Parathyroid adenoma (tissue), 2 donors: ENCODE results near the gene TRUB2.
"Not testable (repeated sequence)": the region's sequence is repeated elsewhere in the genome, so short reads cannot be mapped to it uniquely, and the experiment has no call there.

Experiments used
- H2AFZ ChIP-seq: fragments of 300-600 bp; sonication (generic); one replicate; pipeline ENCODE4 v1.7.0; 2017; ENCODE audit warnings: antibody characterized with exemption, mild to moderate bottlenecking
- H3K27ac ChIP-seq: fragments of 300-600 bp; sonication (generic); one replicate; pipeline ENCODE4 v1.7.0; 2017
- H3K27me3 ChIP-seq: fragments of 300-600 bp; sonication (generic); one replicate; pipeline ENCODE4 v1.7.0; 2017; ENCODE audit warnings: low read length; ENCODE audit not compliant: control insufficient read depth, insufficient read depth
- H3K36me3 ChIP-seq: fragments of 300-600 bp; sonication (generic); one replicate; pipeline ENCODE4 v1.7.0; 2017; ENCODE audit warnings: low read length; ENCODE audit not compliant: control insufficient read depth, insufficient read depth
- H3K4me1 ChIP-seq: fragments of 300-600 bp; sonication (generic); one replicate; pipeline ENCODE4 v1.7.0; 2017; ENCODE audit warnings: control low read depth
- H3K4me2 ChIP-seq: fragments of 300-600 bp; sonication (generic); one replicate; pipeline ENCODE4 v1.7.0; 2017; ENCODE audit warnings: low read length
- H3K4me3 ChIP-seq: fragments of 300-600 bp; sonication (generic); one replicate; pipeline ENCODE4 v1.7.0; 2017; ENCODE audit warnings: low read depth, low read length
- H3K79me2 ChIP-seq: fragments of 300-600 bp; sonication (generic); one replicate; pipeline ENCODE4 v1.7.0; 2017; ENCODE audit warnings: control low read depth
- H3K9ac ChIP-seq: fragments of 300-600 bp; sonication (generic); one replicate; pipeline ENCODE4 v1.7.0; 2017; ENCODE audit warnings: mild to moderate bottlenecking
- H3K9me3 ChIP-seq: fragments of 300-600 bp; sonication (generic); one replicate; pipeline ENCODE4 v1.7.0; 2017; ENCODE audit warnings: low read length; ENCODE audit not compliant: control insufficient read depth
- CTCF ChIP-seq: fragments of 300-600 bp; sonication (generic); IDR thresholded peaks from one replicate; pipeline ENCODE4 v1.7.0; 2017; ENCODE audit warnings: antibody characterized with exemption, mild to moderate bottlenecking
- donor health status: primary hyperparathyroidism.

The TRUB2 gene

GRCh38 chr9:128342971-128343680 lies 20.9 kb upstream of the TRUB2 start:
- Histone ChIP-seq H3K36me3 (no peaks in the 10 kb centered on the region), H3K4me2 (no peak overlapping the region), H3K79me2 (no peaks in the 10 kb centered on the region), H3K27me3 (no peaks in the 10 kb centered on the region), H3K4me1 (no peaks in the 10 kb centered on the region), H3K9ac (no peak overlapping the region), H3K4me3 (no peak overlapping the region), H2AFZ (no peak overlapping the region), H3K27ac (no peak overlapping the region), H3K9me3 (no peaks in the 10 kb centered on the region)
- TF ChIP-seq CTCF, result no peak

GRCh38 chr9:128341435-128341849 lies 19.2 kb upstream of the TRUB2 start:
- H3K4me1 ChIP-seq, result no peaks in the 10 kb centered on the region
- H3K4me2 ChIP-seq, result peak overlapping the region; percentile 54
- H3K9ac ChIP-seq, result no peak overlapping the region
- no peaks in the 10 kb centered on the region for H3K27me3 ChIP-seq
- peak overlapping the region; percentile 64 for H3K4me3 ChIP-seq
- no peaks in the 10 kb centered on the region for H3K36me3 ChIP-seq
- H3K27ac ChIP-seq, result no peak overlapping the region
- H3K79me2 ChIP-seq, result no peaks in the 10 kb centered on the region
- H2AFZ ChIP-seq, result peak overlapping the region; percentile 62
- TF ChIP-seq CTCF, result peak; percentile 43
- no peaks in the 10 kb centered on the region for H3K9me3 ChIP-seq

GRCh38 chr9:128340691-128341434 lies 18.6 kb upstream of the TRUB2 start:
- Histone ChIP-seq H2AFZ (peak overlapping the region; percentile 62), H3K27me3 (no peaks in the 10 kb centered on the region), H3K9me3 (no peaks in the 10 kb centered on the region), H3K4me1 (no peaks in the 10 kb centered on the region), H3K4me3 (peak overlapping the region; percentile 64), H3K9ac (no peak overlapping the region), H3K36me3 (no peaks in the 10 kb centered on the region), H3K27ac (no peak overlapping the region), H3K4me2 (peak overlapping the region; percentile 54), H3K79me2 (no peaks in the 10 kb centered on the region)
- TF ChIP-seq CTCF, result no peak

- H3K27ac ChIP-seq, result no peak within 1 kb of the TSS
- peak within 1 kb of the TSS; percentile 62 for H2AFZ ChIP-seq
- H3K4me1 ChIP-seq, result no peaks in the 10 kb centered on the region
- TF ChIP-seq CTCF, result no peak
- H3K9ac ChIP-seq, result no peak within 1 kb of the TSS
- H3K27me3 ChIP-seq, result no peaks in the 10 kb centered on the region
- H3K4me3 ChIP-seq, result peak within 1 kb of the TSS; percentile 64
- H3K9me3 ChIP-seq, result no peaks in the 10 kb centered on the region
- no peaks in the 10 kb centered on the region for H3K36me3 ChIP-seq
- peak within 1 kb of the TSS; percentile 77 for H3K4me2 ChIP-seq
- H3K79me2 ChIP-seq, result no peaks in the 10 kb centered on the region
These were observed 17.8 kb upstream of the TRUB2 start, which contains the start of gene SLC27A4 for GRCh38 chr9:128339761-128340690. Gene SLC27A4, plus strand, starts transcription at chr9:128340527. Its CDS starts 2,606 bp downstream, at chr9:128343133.

GRCh38 chr9:128338852-128339614 lies 16.8 kb upstream of the TRUB2 start:
- not testable (repeated sequence) for H3K36me3 ChIP-seq, H3K27me3 ChIP-seq, H3K4me3 ChIP-seq, H3K4me1 ChIP-seq, H3K79me2 ChIP-seq, H3K4me2 ChIP-seq, H3K9ac ChIP-seq, H3K27ac ChIP-seq, H3K9me3 ChIP-seq, H2AFZ ChIP-seq
